ENCODE data around the gene ZFP3.
"Not testable (repeated sequence)": the region's sequence is repeated elsewhere in the genome, so short reads cannot be mapped to it uniquely, and the experiment has no call there.

ZFP3 gene

GRCh38 chr17:5122586-5123342, 44.5 kb downstream of the ZFP3 start:
- no peak for DNase-seq (ENCODE audit: low read depth)
- H3K4me3 ChIP-seq (ENCODE audit: low read length), result peak overlapping the region; percentile 41
- TF ChIP-seq CTCF (conservative IDR thresholded peaks at IDR 0.05; ENCODE audit: low read depth, low read length), result no peak

DNA sequence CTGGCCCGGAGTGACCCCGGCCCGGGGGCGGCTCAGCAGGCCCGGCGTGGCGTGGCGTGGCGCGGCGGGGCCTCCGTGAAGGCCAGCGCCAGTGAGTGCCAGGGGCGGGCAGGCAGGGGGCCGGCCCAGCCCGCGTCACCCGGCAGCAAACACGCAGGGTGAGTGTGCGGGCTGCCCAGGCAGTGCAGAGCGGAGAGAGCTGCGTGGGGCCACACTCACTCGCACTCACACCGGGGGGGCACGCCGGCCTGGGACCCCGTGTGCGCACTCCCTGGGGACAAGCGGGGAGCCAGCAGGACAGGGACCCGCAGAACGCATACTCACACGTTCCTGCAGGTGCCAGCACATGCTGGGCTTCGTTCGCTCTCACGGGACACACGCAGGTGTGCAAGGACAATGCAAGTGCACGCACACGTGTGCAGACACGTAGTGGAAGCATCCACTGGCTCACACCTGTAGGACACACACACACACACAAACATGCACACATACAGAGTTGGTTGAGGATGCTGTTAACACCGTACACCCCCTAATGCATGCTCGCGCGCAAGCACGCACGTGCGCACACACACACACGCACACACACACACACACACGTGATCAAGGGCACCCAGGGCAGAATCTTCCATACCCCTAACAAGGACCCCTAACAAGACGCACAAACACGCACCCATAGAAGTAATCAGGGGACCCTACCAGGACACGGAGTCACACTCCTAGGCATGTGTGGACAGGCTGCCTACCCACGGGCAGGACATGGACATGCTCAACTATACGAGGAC, 45.3 kb downstream of the ZFP3 start:
- no peak for TF ChIP-seq CTCF (conservative IDR thresholded peaks at IDR 0.05; ENCODE audit: low read depth, low read length)
- H3K4me3 ChIP-seq (ENCODE audit: low read length), result no peak overlapping the region

DNA sequence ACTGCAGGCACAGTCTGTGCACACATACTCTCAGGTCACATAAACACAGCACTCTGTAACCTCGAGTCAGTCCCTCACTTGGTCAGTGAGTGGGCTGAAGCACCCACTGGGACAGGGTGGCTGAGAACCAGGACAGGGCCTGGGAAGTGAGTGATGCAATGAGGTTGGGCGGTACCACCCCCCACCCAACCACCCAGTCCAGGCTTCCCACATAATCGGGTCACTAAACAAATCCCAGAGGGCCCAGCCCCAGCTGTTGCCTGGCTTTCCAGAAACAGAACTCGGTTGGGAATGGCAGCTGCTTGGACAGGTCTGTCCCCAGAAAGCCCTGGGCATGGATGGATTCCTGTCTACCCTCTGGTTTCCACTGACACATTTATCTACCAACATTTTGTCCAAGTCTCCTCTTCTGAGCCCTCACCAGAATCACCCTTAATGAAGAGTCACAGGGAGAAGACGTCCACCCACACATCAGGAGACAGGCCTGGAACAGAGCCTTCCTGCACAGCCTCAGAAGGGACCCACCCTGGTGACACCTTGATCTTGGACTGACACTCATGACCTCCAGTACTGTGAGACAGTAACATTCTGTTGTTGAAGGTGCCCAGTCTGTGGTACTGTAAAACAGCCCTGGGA, 46.0 kb downstream of the ZFP3 start:
- not testable (repeated sequence) for H3K4me3 ChIP-seq (ENCODE audit: low read length); DNase-seq (ENCODE audit: low read depth)

More for the DNA sequence above, 45.3 kb downstream of the ZFP3 start:
- DNase-seq (ENCODE audit: low read depth), result no peak

- H3K4me3 ChIP-seq (ENCODE audit: low read length); DNase-seq (ENCODE audit: low read depth): not testable (repeated sequence)
These were observed 46.6 kb downstream of the ZFP3 start for GRCh38 chr17:5124896-5125295.

DNA sequence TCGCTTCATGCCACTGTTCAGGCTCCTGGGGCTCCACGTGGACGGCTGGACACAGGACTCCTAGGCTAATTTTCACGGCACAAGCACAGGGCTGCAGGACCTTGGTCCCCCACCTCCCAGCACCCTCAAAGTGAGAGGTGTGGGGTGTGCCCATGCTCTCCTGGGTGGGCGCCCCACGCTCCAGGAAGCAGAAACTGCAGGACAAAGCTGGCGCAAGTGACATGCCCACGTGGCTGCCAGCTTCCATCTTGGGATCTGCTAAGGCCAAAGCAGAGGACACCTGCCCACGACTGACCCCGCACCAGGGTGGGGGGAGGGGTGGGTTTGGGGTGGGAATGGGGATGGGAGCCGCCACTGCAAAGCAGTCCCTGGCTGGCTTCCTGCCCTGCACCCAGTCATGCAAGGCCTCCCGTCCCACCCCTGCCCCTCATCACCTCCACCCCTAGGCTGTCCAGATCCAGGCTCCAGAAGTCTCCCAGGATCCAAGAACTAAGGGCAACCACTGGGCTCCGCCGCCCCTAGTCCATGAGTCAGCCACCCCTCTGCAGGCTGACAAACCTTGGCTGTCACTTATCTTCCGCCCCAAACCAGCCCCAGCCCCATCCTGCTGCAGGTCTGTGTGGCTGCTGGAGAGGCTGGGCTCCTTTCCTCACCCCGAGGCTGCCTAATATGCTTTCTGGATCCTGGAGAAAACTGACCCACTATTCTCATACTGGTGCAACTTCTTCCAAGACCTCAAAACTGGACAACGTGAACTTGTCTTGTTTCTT, 48.6 kb downstream of the ZFP3 start:
- DNase-seq (ENCODE audit: low read depth), result no peak
- no peak overlapping the region for H3K4me3 ChIP-seq (ENCODE audit: low read length)
- TF ChIP-seq CTCF (conservative IDR thresholded peaks at IDR 0.05; ENCODE audit: low read depth, low read length), result no peak

DNA sequence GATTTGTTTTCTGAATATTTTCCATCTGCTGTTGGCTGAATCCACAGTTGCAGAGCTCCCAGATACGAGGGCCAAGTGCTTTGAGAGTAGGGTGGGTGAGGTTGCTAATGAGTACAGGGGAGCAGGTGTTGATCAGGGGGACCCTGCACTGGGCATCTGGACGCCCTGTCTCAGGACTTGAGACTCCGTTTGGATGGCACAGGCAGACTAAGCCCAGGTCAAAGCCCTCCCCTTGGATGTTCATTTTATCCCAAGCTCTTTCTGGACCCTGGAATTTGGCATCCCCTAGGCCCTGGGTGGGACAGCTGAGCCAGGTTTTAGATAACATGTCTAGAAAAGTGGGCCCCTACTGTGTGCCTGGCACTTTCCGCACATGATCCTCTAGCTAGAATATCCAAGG, 49.6 kb downstream of the ZFP3 start:
- DNase-seq (ENCODE audit: low read depth), result no peak
- no peak for TF ChIP-seq CTCF (conservative IDR thresholded peaks at IDR 0.05; ENCODE audit: low read depth, low read length)
- H3K4me3 ChIP-seq (ENCODE audit: low read length), result no peak overlapping the region

GRCh38 chr17:5128387-5128786, 50.1 kb downstream of the ZFP3 start:
- DNase-seq (ENCODE audit: low read depth); H3K4me3 ChIP-seq (ENCODE audit: low read length): not testable (repeated sequence)

- DNase-seq (ENCODE audit: low read depth), result no peak
- no peak overlapping the region for H3K4me3 ChIP-seq (ENCODE audit: low read length)
- TF ChIP-seq CTCF (conservative IDR thresholded peaks at IDR 0.05; ENCODE audit: low read depth, low read length), result no peak
These were observed 50.8 kb downstream of the ZFP3 start for GRCh38 chr17:5128905-5129535.

- H3K4me3 ChIP-seq (ENCODE audit: low read length); DNase-seq (ENCODE audit: low read depth): not testable (repeated sequence)
These were observed 51.5 kb downstream of the ZFP3 start for GRCh38 chr17:5129770-5130169.

GRCh38 chr17:5130261-5130660, 52.0 kb downstream of the ZFP3 start:
- DNase-seq (ENCODE audit: low read depth); H3K4me3 ChIP-seq (ENCODE audit: low read length): not testable (repeated sequence)

DNA sequence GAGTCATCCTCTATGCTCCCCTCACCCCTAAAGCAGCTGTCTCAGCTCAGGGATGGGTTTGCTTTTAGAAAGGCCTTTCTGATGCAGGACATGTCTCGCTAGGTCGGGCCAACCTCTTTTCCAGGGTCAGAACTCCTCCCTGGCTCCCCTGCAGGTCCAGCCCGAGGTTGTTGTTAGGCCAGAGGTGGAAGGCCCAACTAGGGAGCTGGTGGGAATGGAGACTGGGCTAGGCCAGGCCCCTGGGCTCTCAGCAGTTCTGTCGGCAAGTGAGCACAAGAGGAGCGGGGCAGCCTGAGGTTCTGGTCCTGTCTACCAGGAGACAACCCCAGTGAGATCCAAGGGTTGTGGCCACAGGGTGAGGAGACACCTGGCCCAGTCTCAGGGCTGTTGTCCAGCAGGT, 52.4 kb downstream of the ZFP3 start:
- not testable (repeated sequence) for DNase-seq (ENCODE audit: low read depth); H3K4me3 ChIP-seq (ENCODE audit: low read length)
